SK-N-SH (cell line): ENCODE data around the gene CALD1.

Experiments used
- CTCF ChIP-seq: fragments of 200-600 bp; sonication (generic); IDR thresholded peaks from 2 replicates; pipeline ENCODE4 v1.6.1; 2017; ENCODE audit warnings: antibody characterized with exemption, mild to moderate bottlenecking, moderate library complexity
- EP300 ChIP-seq, 2 experiments: IDR thresholded peaks; 2 replicates each; pipeline versions ENCODE4 v1.4.0 to v1.6.1; 2012; ENCODE audit warnings: borderline replicate concordance in 1 of 2, low read depth in 1 of 2, low read length in 1 of 2
- EZH2phosphoT487 ChIP-seq: fragments of 200-600 bp; sonication (generic); IDR thresholded peaks from 2 replicates; pipeline ENCODE4 v1.6.1; 2017; ENCODE audit warnings: low read depth, mixed run types, mild to moderate bottlenecking, antibody characterized with exemption, moderate library complexity, borderline replicate concordance
- FOSL2 ChIP-seq: IDR thresholded peaks from 2 replicates; pipeline ENCODE4 v1.4.0; 2012; ENCODE audit warnings: low read depth, mild to moderate bottlenecking, moderate library complexity, borderline replicate concordance
- FOXM1 ChIP-seq: IDR thresholded peaks from 2 replicates; pipeline ENCODE4 v1.4.0; 2012; ENCODE audit warnings: low read depth, mild to moderate bottlenecking
- NRF1 ChIP-seq: IDR thresholded peaks from 2 replicates; pipeline ENCODE4 v1.6.1; 2012; ENCODE audit warnings: low read depth, mild to moderate bottlenecking, low read length
- POLR2AphosphoS5 ChIP-seq: IDR thresholded peaks from 2 replicates; pipeline ENCODE4 v1.6.1; 2012; ENCODE audit warnings: low read depth, low read length
- RAD21 ChIP-seq: IDR thresholded peaks from 2 replicates; pipeline ENCODE4 v1.6.1; 2012; ENCODE audit warnings: mild to moderate bottlenecking, low read length
- REST ChIP-seq: IDR thresholded peaks from 2 replicates; pipeline ENCODE4 v1.6.1; 2012; ENCODE audit warnings: mild to moderate bottlenecking, low read depth, low read length, moderate library complexity
- RXRA ChIP-seq: IDR thresholded peaks from 2 replicates; pipeline ENCODE4 v1.4.0; 2012; ENCODE audit warnings: low read depth, mild to moderate bottlenecking, borderline replicate concordance
- TCF12 ChIP-seq: IDR thresholded peaks from 2 replicates; pipeline ENCODE4 v1.4.0; 2012
- YY1 ChIP-seq: IDR thresholded peaks from 2 replicates; pipeline ENCODE4 v1.4.0; 2012; ENCODE audit warnings: low read depth, mild to moderate bottlenecking
- TF ChIP-seq, protein P1 (sequence below): IDR thresholded peaks from 2 replicates; pipeline ENCODE4; 2012

- TF ChIP-seq POLR2AphosphoS5 (0 out of 2 replicates have a peak, but pooled peaks have one; percentile 7), CTCF (no peak), YY1 (no peak), NRF1 (no peak), TCF12 (no peak), RXRA (no peak), EZH2phosphoT487 (no peak), REST (no peak), RAD21 (no peak), FOSL2 (no peak), FOXM1 (no peak), EP300 (IDR thresholded peaks at IDR 0.05; ENCODE audit: borderline replicate concordance in 1 of 2, low read depth in 1 of 2, low read length in 1 of 2) (no peak)
- TF ChIP-seq, protein P1, sequence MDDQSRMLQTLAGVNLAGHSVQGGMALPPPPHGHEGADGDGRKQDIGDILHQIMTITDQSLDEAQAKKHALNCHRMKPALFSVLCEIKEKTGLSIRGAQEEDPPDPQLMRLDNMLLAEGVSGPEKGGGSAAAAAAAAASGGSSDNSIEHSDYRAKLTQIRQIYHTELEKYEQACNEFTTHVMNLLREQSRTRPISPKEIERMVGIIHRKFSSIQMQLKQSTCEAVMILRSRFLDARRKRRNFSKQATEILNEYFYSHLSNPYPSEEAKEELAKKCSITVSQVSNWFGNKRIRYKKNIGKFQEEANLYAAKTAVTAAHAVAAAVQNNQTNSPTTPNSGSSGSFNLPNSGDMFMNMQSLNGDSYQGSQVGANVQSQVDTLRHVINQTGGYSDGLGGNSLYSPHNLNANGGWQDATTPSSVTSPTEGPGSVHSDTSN: no peak
Measured at GRCh38 chr7:134966691-134967090, 187.3 kb downstream of the CALD1 start.
